Liver (tissue), 3 donors: Measurements from ENCODE around the gene ACSS1.

Experiments used
- ATF3 ChIP-seq: IDR thresholded peaks from 2 replicates; pipeline ENCODE4 v1.6.1; 2016; ENCODE audit warnings: antibody characterized with exemption
- CTCF ChIP-seq: fragments of 150-350 bp; IDR thresholded peaks from 2 replicates; pipeline ENCODE4 v1.5.1; 2017; ENCODE audit warnings: improper control_type of control experiment, low read depth, low read length; ENCODE audit not compliant: missing input control
- EGR1 ChIP-seq, 2 donors: IDR thresholded peaks; 2 replicates each; pipeline ENCODE4 v1.6.1; 2016 to 2018; ENCODE audit warnings: antibody characterized with exemption in 2 of 2, low read depth in 2 of 2
- FOXA1 ChIP-seq: IDR thresholded peaks from 2 replicates; pipeline ENCODE4 v1.6.1; 2016; ENCODE audit warnings: antibody characterized with exemption
- GABPA ChIP-seq, 2 donors: IDR thresholded peaks in 1 of 2; conservative IDR thresholded peaks in 1 of 2; 2 replicates each; pipeline ENCODE4 v1.6.1; 2016; ENCODE audit warnings: antibody characterized with exemption in 2 of 2, mild to moderate bottlenecking in 1 of 2, moderate library complexity in 1 of 2
- HNF4A ChIP-seq, 2 donors: conservative IDR thresholded peaks; 2 replicates each; pipeline ENCODE4 v1.6.1; 2016; ENCODE audit warnings: antibody characterized with exemption in 2 of 2, mild to moderate bottlenecking in 2 of 2
- JUND ChIP-seq, 2 donors: IDR thresholded peaks; 2 replicates each; pipeline ENCODE4 v1.6.1; 2016; ENCODE audit warnings: antibody characterized with exemption in 2 of 2
- MAX ChIP-seq: IDR thresholded peaks from 2 replicates; pipeline ENCODE4 v1.6.1; 2016; ENCODE audit warnings: antibody characterized with exemption
- RAD21 ChIP-seq, 2 donors: IDR thresholded peaks; 2 replicates each; pipeline ENCODE4 v1.6.1; 2016; ENCODE audit warnings: antibody characterized with exemption in 2 of 2, mild to moderate bottlenecking in 2 of 2
- REST ChIP-seq: IDR thresholded peaks from 2 replicates; pipeline ENCODE4 v1.6.1; 2016; ENCODE audit warnings: antibody characterized with exemption, mild to moderate bottlenecking
- RXRA ChIP-seq, 2 donors: IDR thresholded peaks; 2 replicates each; pipeline ENCODE4 v1.6.1; 2017 to 2018; ENCODE audit warnings: antibody characterized with exemption in 2 of 2, mild to moderate bottlenecking in 1 of 2
- SP1 ChIP-seq: IDR thresholded peaks from 2 replicates; pipeline ENCODE4 v1.6.1; 2018; ENCODE audit warnings: antibody characterized with exemption, mild to moderate bottlenecking
- TAF1 ChIP-seq: conservative IDR thresholded peaks from 2 replicates; pipeline ENCODE4 v1.6.1; 2016; ENCODE audit warnings: antibody characterized with exemption, mild to moderate bottlenecking
- YY1 ChIP-seq: IDR thresholded peaks from 2 replicates; pipeline ENCODE4 v1.6.1; 2016; ENCODE audit warnings: antibody characterized with exemption, mild to moderate bottlenecking
- donor health status: healthy.
- donor health status: healthy.

- TF ChIP-seq CTCF (no peak), GABPA (IDR thresholded peaks at IDR 0.05 in 1 of 2, conservative IDR thresholded peaks at IDR 0.05 in 1 of 2) (no peak), JUND (IDR thresholded peaks at IDR 0.05) (no peak), MAX (no peak), REST (no peak), RAD21 (IDR thresholded peaks at IDR 0.05) (no peak), RXRA (IDR thresholded peaks at IDR 0.05) (no peak), FOXA1 (no peak), SP1 (no peak), YY1 (no peak), EGR1 (IDR thresholded peaks at IDR 0.05; ENCODE audit: low read depth in 2 of 2) (no peak), HNF4A (conservative IDR thresholded peaks at IDR 0.05) (no peak), ATF3 (no peak), TAF1 (no peak)
These were observed 95.8 kb downstream of the ACSS1 start for GRCh38 chr20:24962182-24962492.
